ENCODE measurements around the gene FOXP2.

Gene FOXP2

GRCh38 chr7:114740941-114741340, 326.3 kb downstream of the FOXP2 start:
- DNase-seq = peak; percentile 62

- no peak for DNase-seq
These were observed 327.3 kb downstream of the FOXP2 start for GRCh38 chr7:114741911-114742310.

Data from NCI-H69 (cell line).